Esophagus muscularis mucosa (tissue), 4 donors: Measurements from ENCODE around the gene MAD1L1. TPM values are rescaled to one million over a fixed set of nuclear protein-coding genes. Genes with fewer than 3 reads are reported as not detected.

Source experiments
- DNase-seq: peaks from one replicate; pipeline ENCODE4 v3.0.0-alpha.2; 2017; ENCODE audit errors: extremely low spot score
- H3K27ac ChIP-seq, 4 donors: fragments of 200-600 bp; sonication (generic); replicated peaks in 1 of 4; 1 replicate in 3 of 4; 2 replicates in 1 of 4; pipeline ENCODE4 v1.5.1; 2016 to 2019; ENCODE audit warnings: mild to moderate bottlenecking in 1 of 4
- H3K27me3 ChIP-seq, 4 donors: fragments of 200-600 bp; sonication (generic); one replicate each; pipeline versions ENCODE4 v1.5.1 to v1.6.0; 2016 to 2019
- H3K36me3 ChIP-seq, 4 donors: fragments of 200-600 bp; sonication (generic); one replicate each; pipeline ENCODE4 v1.5.1; 2016 to 2019
- H3K4me1 ChIP-seq, 4 donors: fragments of 200-600 bp; sonication (generic); one replicate each; pipeline ENCODE4 v1.5.1; 2016 to 2019
- H3K4me3 ChIP-seq, 4 donors: fragments of 200-600 bp; sonication (generic); 1 replicate in 2 of 4; 2 replicates in 2 of 4; pipeline ENCODE4 v1.5.1; 2016 to 2019; ENCODE audit warnings: mild to moderate bottlenecking in 4 of 4, moderate library complexity in 1 of 4
- H3K9me3 ChIP-seq, 4 donors: fragments of 200-600 bp; sonication (generic); 1 replicate in 3 of 4; 2 replicates in 1 of 4; pipeline ENCODE4 v1.5.1; 2016 to 2019
- EP300 ChIP-seq: sonication (generic); formaldehyde crosslinking; IDR thresholded peaks from one replicate; pipeline ENCODE4 v1.6.1; 2017; ENCODE audit warnings: antibody characterized with exemption
- POLR2A ChIP-seq: fragments of 450-650 bp; IDR thresholded peaks from one replicate; pipeline ENCODE4 v1.6.1; 2017; ENCODE audit warnings: antibody characterized with exemption, moderate library complexity, mild to moderate bottlenecking, low read depth
- POLR2AphosphoS5 ChIP-seq, 2 donors: sonication (generic); formaldehyde crosslinking; IDR thresholded peaks; one replicate each; pipeline ENCODE4 v1.6.1; 2017; ENCODE audit warnings: antibody characterized with exemption in 2 of 2
- WGBS: methylation state at CpG from one replicate; pipeline ENCODE4 v1.1.5; 2018; 5-methylcytosine and 5-hydroxymethylcytosine counted together
- intact Hi-C: fragments of 100-400 bp; cut with DNase I; formaldehyde crosslinking; loops from one replicate; pipeline ENCODE4 v1.15.1; 2023
- total RNA-seq, 4 donors: library from RNA; depleted of rRNA; stranded (reverse); fragments of >200 nt; gene quantifications; one replicate each; pipeline versions ENCODE4 v1.1.0 to v1.2.1, GENCODE V29; 2016
- TF ChIP-seq, protein P1 (sequence below), 3 experiments: fragments of 200-600 bp in 2 of 3; fragments of 450-650 bp in 1 of 3; sonication (generic) in 2 of 3; IDR thresholded peaks; one replicate each; pipeline ENCODE4 v1.5.1; 2017 to 2019; ENCODE audit warnings: antibody characterized with exemption in 3 of 3, mild to moderate bottlenecking in 2 of 3, moderate library complexity in 1 of 3

The MAD1L1 gene
- total RNA-seq, 4 donors from 2014 or later, result 22.2 to 33.1 (median 29.5) TPM

DNA sequence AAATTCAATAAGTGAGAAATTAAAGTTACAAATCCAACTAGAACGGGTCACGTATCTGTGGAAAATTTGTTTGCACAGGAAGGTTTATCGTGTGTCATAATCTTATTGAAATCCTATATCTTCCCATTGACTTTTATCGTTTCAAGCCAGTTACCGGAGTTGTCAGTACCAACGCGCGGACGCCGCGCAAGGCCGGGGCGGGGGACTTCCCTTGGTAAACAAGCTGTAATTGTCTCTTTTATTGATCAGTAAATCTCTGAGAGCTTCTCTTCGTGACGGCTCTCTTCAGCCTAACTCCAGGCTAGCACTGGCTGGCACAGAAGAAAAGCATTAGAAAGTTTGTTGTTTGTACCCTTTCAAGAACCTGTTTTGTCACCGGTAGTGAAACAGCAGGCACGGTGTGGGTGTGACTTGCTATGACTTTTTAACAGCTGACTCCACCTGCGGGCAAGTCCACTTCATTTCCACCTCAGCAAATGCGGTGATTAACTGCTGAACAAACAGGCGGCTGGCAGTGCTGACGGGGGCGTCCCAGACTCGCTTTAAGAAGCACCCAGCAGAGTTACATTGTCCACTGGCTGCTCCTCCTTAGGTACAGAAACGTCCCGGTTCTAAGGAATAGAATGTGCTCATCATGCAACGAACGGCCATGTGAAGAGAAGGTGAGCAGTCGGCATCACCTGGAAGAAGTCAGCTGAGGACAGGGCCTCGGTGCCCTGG lies 215.8 kb downstream of the MAD1L1 start:
- no peaks in the 10 kb centered on the region for H3K9me3 ChIP-seq
- no peak overlapping the region for H3K27ac ChIP-seq
- 92% methylated on average over 22 of the region's 29 CpGs for WGBS
- no peak overlapping the region for H3K4me3 ChIP-seq
- H3K4me1 ChIP-seq, result peaks cover 15 to 28% (median 24%) of the 10 kb centered on the region in 4 donors
- TF ChIP-seq, protein P1, sequence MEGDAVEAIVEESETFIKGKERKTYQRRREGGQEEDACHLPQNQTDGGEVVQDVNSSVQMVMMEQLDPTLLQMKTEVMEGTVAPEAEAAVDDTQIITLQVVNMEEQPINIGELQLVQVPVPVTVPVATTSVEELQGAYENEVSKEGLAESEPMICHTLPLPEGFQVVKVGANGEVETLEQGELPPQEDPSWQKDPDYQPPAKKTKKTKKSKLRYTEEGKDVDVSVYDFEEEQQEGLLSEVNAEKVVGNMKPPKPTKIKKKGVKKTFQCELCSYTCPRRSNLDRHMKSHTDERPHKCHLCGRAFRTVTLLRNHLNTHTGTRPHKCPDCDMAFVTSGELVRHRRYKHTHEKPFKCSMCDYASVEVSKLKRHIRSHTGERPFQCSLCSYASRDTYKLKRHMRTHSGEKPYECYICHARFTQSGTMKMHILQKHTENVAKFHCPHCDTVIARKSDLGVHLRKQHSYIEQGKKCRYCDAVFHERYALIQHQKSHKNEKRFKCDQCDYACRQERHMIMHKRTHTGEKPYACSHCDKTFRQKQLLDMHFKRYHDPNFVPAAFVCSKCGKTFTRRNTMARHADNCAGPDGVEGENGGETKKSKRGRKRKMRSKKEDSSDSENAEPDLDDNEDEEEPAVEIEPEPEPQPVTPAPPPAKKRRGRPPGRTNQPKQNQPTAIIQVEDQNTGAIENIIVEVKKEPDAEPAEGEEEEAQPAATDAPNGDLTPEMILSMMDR (IDR thresholded peaks at IDR 0.05), result no peak
- TF ChIP-seq POLR2A, result no peak
- no peak for TF ChIP-seq EP300
- no peak for TF ChIP-seq POLR2AphosphoS5 (IDR thresholded peaks at IDR 0.05)
- no peak for DNase-seq
- intact Hi-C loops, result no loop called here
- no peaks in the 10 kb centered on the region for H3K27me3 ChIP-seq
- H3K36me3 ChIP-seq, result peaks cover 0 to 26% (median 8%) of the 10 kb centered on the region in 4 donors

DNA sequence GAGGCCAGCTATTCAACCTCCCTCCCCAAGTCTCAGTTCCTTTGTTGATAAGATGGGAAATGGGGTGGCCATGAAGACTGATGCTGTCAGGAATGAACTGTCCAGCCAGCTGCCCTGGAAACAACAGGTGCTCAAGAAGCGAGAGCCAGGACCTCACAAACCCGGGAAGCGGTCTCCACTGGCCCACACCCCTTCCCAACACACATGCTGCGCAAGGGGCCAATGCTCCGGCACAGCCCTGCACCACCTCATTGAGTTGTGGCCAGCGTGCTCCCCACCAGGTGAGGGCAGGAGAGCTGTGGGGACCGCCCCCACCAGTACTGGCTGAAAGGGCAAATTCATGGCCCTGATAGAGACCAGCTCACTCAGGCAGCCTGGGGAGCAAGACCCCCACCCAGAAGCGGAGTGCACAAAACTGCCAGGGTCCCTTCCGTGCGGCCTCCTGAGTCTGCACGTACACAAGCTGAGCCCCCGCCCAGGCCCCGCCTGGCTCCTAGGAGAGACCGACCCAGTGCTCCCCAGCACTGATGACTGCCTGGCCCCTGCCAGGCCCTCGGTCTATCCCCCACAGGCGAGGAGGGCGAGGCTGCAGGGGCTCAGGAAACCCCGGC lies 216.6 kb downstream of the MAD1L1 start:
- no peak overlapping the region for H3K4me3 ChIP-seq
- TF ChIP-seq POLR2A (no peak), POLR2AphosphoS5 (IDR thresholded peaks at IDR 0.05) (no peak), EP300 (no peak)
- TF ChIP-seq, protein P1 (IDR thresholded peaks at IDR 0.05), result no peak
- 100% methylated on average over 2 of the region's 18 CpGs for WGBS
- peaks cover 15 to 28% (median 24%) of the 10 kb centered on the region in 4 donors for H3K4me1 ChIP-seq
- no peak overlapping the region for H3K27ac ChIP-seq
- no peak for DNase-seq
- H3K36me3 ChIP-seq, result peaks cover 0 to 26% (median 8%) of the 10 kb centered on the region in 4 donors
- intact Hi-C loops, result no loop called here
- no peaks in the 10 kb centered on the region for H3K9me3 ChIP-seq
- no peaks in the 10 kb centered on the region for H3K27me3 ChIP-seq

DNA sequence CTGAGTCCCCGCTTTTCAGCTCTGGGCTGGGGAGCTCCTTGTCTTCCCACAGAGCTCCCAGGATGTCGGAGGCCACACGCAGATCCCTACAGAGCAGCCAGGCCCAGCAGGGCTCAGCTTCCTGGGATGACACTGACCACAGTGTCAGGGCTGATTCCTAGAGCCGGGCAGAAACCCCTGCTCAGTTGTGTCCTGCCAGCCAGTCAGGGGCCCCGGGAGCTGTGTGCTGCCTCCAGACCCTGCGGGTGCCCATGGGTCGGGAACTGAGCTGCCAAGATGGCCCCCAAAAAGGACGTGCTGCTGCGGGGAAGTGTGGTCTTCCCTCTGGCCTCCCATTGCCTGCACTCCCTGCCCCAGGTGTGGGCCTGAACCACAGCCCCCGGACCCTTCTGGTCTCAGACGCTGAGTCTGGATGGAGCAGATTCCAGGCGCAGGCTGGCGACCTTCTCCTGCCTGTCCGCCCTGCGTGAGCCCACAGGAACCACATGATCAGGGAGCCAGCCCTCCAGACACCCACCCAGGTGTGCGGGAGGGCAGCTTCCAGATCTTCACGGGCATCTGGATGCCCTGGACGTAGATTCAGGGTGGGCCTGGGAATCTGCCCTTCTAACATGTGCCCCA lies 217.4 kb downstream of the MAD1L1 start:
- H3K36me3 ChIP-seq, result peaks cover 0 to 26% (median 8%) of the 10 kb centered on the region in 4 donors
- no peaks in the 10 kb centered on the region for H3K9me3 ChIP-seq
- H3K4me3 ChIP-seq, result no peak overlapping the region
- peaks cover 13 to 26% (median 22%) of the 10 kb centered on the region in 4 donors for H3K4me1 ChIP-seq
- whole genome bisulfite sequencing, result 96% methylated on average over 9 of the region's 18 CpGs
- TF ChIP-seq POLR2A (no peak), POLR2AphosphoS5 (IDR thresholded peaks at IDR 0.05) (no peak), EP300 (no peak)
- TF ChIP-seq, protein P1 (IDR thresholded peaks at IDR 0.05), result no peak
- H3K27me3 ChIP-seq, result no peaks in the 10 kb centered on the region
- DNase-seq, result no peak
- H3K27ac ChIP-seq, result no peak overlapping the region
- intact Hi-C loops, result no loop called here

DNA sequence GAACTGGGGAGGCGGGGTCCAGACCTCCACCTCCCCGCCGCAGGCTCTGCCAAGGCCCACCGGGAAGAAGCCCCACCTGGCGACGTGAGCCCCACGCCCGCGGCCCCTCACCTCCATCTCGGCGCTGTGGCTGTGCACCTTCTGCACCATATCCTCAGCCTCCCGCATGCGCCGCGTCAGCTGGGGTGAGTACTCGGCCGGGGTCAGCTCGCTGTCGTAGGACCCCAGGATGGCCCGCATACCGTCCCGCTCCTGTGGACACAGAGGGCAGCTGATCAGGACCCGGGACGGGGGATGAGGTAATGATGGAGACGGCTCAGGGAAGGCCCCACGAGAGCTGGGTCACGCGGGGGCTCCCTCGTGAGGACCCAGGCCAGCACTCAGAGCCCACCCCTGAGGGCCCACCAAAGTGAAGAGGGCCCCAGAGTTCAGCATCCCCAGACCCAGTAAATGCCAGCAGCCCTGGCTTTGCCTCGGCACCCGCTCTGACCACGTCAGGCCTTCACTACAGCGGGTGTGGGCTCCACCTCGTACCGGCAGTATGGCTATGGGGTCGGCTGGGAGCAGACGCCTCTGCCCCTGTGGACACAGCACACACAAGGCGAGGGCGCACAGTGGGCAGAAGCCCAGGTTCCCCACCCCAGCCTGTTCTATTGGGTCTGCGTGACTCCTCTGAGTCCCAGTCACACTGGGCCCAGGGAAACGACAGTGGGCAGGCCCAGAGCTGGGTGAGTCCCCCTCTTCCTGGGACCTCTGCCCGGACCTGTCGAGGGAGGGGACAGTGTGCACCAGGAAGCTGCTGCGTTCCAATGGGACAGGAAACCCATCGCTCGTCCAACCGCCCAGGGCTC lies 218.1 kb downstream of the MAD1L1 start:
- no peak overlapping the region for H3K4me3 ChIP-seq
- intact Hi-C loops, result no loop called here
- H3K9me3 ChIP-seq, result no peaks in the 10 kb centered on the region
- peaks cover 0 to 26% (median 8%) of the 10 kb centered on the region in 4 donors for H3K36me3 ChIP-seq
- TF ChIP-seq, protein P1 (IDR thresholded peaks at IDR 0.05), result no peak
- TF ChIP-seq POLR2AphosphoS5 (IDR thresholded peaks at IDR 0.05) (no peak), POLR2A (no peak), EP300 (no peak)
- H3K27ac ChIP-seq, result no peak overlapping the region
- H3K27me3 ChIP-seq, result no peaks in the 10 kb centered on the region
- 96% methylated on average over 24 of the region's 47 CpGs for WGBS
- no peak for DNase-seq
- H3K4me1 ChIP-seq, result peaks cover 13 to 20% (median 18%) of the 10 kb centered on the region in 4 donors
